ENCODE data around the gene DENND1A. TPM values are rescaled to one million over a fixed set of nuclear protein-coding genes. Genes with fewer than 3 reads are reported as not detected.

Gene DENND1A
- polyA plus RNA-seq, 1 donor: 12.2 TPM

- peak; percentile 17 for DNase-seq (ENCODE audit: low read depth)
Observed at GRCh38 chr9:123863164-123863855, 66.6 kb downstream of the DENND1A start.

DNA sequence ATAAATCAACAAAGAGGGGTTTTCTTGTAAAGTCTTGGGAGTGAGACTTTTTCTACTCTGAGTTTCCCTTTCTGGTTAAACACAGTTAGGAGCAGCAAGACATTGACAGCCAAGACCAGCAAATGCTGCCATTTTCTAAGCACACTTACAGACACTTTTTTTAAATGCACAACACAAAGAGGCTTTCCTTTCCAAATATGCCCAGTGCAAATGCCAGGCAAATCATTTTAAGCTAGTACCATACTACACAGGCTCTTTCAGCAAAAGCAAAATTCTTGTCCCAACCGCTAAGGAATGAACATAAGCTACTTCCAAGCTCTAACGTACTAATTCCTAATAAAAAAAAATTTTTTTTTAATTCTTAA lies 68.2 kb downstream of the DENND1A start:
- no peak for DNase-seq (ENCODE audit: low read depth)

DNA sequence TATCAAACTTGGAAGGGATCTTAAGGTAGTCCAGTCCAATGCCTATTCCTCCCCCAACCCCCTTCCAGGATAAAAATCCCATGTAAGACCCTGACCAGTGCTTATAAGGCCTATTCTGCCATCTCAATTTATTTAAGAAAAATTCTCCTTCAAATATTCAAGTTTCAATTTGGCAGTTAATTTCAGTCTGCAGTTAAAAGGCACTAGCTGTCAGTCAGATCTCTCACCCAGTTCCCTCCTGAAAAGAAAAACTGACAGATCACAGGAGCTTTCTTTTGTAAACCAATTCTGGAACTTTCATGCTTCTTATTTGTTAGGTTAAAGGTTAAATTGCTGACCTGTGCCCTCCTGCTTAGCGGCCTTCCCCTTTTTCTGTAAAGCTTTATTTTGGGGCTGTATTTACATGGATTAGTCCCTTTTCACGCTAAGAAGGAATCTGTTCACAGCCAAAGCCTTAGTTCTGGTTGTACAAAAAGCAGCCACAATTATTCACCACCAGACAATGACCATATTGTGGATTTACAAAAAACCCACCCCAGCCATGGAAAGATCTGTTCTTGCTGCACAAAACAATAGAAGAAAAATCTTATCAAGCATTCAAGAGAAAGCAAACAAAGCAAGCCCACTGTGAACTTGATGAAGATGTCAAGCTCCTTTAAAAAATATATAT lies 68.7 kb downstream of the DENND1A start:
- no peak for DNase-seq (ENCODE audit: low read depth)

DNA sequence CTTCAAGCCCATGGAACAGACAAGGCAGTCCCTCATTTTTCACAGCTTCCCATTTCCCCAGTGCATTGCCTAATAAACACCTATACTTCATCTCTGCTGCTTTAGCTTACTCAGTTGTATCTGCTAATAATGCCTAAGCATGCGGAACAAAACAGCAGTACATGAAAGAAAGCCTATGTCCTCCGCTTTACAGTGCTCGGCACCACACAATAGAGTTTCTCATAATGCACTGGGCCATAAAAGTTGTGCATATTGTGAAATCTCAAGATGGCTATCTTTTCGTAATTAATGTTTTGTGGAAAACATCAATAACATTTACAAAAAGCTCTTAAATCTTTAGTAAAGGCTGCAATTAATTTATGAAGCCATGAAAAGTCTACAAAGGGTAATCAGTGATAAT lies 69.3 kb downstream of the DENND1A start:
- DNase-seq (ENCODE audit: low read depth): no peak

DNA sequence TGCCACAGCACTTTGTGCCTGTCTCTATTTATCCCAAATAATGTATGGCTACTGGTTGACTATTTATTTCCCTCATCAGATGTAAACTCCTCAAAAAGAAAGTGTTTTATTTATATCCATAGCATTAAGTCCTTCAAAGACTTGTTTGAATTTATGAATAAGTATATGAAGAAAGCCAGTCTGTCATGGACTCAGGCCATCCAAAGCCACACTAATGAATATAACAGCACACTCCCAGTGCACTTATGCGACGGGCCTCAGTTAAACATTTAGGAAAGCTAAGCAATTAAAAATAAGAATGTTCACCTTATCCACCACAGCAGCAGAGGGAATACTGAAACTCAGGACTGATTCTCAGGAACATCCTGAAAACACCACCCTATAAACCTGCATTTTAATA lies 77.5 kb downstream of the DENND1A start:
- no peak for DNase-seq (ENCODE audit: low read depth)

DNA sequence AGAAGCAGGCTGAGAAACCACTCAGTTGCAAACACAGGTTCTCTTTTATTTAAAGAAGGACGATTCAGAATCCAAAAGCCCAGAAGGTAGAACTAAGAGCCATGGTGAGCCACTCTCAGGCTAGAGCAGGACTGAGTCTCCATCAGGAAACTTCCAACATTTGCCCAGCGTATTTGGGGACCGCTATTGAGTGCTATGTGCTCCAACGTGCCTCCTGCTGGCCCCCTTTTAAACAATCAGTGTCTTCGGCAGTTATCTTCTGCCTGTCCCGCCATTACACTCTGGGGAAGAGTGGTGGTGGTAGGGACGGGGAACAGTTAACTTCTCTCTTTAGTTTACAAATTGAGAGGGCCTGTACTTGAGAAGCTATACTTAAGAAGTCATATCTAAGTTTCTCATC lies 78.1 kb downstream of the DENND1A start:
- DNase-seq (ENCODE audit: low read depth): no peak

DNA sequence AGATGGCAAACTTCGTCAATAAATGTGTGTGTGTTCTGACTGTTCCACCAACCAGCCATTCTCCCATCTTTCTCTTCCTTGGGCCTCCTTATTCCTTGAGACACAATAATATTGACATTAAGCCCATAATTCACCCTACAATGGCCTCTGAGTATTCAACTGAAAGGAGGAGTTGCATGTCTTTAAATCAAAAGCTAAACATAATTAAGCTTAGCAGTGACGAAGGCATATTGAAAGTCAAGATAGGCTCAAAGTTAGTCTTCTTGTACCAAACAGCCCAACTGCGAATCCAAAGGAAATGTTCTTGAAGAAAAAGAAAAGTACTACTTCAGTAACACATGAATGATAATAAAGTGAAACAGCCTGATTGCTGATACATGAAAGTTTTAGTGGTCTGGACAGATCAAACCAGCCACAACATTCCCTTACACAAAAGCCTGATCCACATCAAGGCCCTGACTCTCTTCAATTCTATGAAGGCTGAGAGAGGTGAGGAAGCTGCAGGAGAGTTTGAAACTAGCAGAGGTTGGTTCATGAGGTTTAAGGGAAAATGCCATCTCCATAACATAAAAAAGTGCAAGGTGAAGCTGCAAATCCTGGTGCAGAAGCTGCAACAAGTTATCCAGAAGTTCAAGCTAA lies 81.4 kb downstream of the DENND1A start:
- no peak for DNase-seq (ENCODE audit: low read depth)

- DNase-seq (ENCODE audit: low read depth): no peak
Observed at GRCh38 chr9:123846966-123847365, 83.0 kb downstream of the DENND1A start.

DNA sequence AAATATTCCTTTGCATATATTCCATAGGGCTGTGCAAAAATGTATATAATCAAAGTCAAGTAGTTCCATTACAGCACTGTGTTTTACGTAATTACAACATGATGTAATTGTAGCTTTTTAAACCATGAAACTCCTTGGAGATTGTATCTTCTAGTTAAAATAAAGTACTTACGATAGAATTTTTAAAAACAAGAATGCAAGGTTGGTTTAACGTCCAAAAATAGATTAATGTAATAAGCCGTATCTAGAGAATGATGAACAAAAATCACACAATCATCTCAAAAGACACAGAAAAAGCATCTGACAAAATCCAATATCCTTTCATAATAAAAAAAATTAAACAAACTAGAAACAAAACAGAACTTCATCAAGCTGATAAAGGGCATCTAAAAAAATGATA lies 86.2 kb downstream of the DENND1A start:
- no peak for DNase-seq (ENCODE audit: low read depth)

DNA sequence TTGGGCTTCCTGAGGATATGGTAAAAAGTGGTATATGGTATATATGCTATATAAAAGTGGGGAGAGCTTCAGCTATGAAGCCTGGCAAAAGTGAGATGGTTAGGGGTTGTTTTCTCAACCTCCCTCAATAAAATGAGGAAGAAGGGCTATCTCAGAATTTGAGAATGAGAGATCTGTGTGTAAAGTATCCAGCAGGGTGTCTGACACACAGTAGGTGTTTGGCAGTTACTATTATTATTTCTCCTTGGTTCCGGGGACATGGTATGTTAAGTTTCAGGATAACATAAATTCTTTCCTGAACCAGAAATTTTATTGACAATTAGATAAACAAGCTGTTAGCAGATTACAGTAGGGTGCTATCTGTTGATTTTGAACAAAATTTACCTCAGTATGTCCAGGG lies 94.1 kb downstream of the DENND1A start:
- no peak for DNase-seq (ENCODE audit: low read depth)

- DNase-seq (ENCODE audit: low read depth): peak; percentile 29
Observed at GRCh38 chr9:123834889-123835562, 94.9 kb downstream of the DENND1A start.

GRCh38 chr9:123834218-123834888 lies 95.6 kb downstream of the DENND1A start:
- DNase-seq (ENCODE audit: low read depth): no peak

GRCh38 chr9:123832858-123833650 lies 96.9 kb downstream of the DENND1A start:
- peak; percentile 29 for DNase-seq (ENCODE audit: low read depth)

DNA sequence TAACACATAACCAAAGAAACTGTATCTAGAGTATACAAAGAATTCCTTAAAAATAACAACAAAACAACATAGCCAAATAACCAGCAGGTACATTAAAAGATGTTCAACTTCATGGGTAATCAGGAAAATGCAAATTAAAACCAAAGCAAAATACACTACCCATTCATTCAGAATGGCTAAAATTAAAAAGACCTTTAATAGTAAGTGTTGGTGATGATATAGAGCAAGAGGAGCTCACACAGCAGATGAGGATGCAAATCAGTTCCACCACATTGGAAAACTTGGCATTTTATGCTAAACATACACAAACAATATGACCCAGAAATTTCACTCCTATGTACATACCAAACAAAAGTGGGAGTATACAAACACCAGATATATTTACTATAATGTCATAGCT lies 97.8 kb downstream of the DENND1A start:
- DNase-seq (ENCODE audit: low read depth): no peak

GRCh38 chr9:123828449-123828848 lies 101.5 kb downstream of the DENND1A start:
- no peak for DNase-seq (ENCODE audit: low read depth)

DNA sequence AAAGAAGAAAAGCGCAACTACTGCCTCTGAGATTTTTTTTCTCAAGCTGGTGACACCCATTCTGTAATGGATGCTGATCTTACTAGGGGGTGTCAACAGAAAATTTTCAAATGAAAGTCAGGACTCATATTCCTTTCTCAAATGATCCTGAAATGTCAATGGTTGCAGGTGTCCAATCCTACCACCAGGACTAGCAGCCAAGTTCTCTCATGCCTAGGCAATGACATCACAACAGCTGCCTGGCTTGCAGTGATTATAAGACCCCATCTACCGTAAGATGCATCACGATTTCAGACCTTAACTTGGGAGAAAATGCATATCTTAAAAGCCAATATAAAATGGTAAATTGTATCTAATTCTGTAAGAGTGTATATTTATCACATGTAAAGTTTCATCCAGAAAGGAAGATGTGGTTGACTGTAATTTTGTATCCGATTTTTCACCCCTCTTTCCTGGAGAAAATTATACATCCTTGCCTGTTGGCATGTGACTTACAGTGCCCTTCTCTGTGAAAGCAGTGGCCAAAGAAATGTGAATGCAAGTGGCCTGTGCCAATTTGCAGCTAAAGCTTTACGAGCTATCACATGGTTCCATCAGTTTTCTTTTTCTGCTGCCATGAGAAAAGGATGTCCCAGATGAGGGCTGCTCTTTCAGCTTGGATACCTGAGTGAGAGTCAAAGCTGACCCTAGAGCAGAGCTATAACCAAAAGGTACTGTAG lies 104.4 kb downstream of the DENND1A start:
- DNase-seq (ENCODE audit: low read depth): peak; percentile 38

DNA sequence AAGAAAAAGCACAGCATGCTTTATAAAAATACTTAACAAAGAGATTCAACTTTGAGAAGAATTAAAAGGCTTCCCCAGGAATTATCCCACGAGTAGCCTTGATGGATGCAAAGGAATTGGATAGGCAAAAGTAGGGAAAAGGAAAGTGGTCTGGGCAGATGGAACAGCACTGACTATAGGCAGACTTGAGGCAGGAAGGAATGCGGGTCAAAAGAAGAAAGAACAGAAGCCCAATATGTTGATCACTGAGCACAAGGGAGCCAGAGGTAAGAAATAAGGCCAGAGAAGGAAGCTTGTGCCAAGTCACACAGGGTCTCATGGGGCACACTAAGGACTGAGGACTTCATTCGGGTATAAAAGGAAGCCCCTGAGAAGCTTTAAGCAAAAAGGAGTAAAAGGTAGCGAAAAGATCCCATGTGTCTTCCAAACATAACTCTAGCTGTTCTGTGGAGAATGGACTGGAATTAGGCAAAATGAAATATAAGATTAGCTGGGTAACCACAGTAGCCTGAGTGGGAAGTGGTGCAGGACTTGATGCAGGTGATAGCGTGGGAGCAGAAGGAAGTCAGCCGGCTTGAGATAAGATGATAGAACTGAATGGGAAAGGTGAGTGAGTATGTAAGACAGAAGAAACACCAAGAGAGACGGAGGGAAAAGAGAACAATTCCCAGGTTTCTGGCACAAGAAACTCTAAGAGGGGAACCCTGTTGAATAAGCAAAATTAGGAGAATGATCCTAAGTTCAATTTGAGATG lies 106.6 kb downstream of the DENND1A start:
- DNase-seq (ENCODE audit: low read depth): no peak

- DNase-seq (ENCODE audit: low read depth): no peak
Observed at GRCh38 chr9:123821619-123822018, 108.3 kb downstream of the DENND1A start.

DNA sequence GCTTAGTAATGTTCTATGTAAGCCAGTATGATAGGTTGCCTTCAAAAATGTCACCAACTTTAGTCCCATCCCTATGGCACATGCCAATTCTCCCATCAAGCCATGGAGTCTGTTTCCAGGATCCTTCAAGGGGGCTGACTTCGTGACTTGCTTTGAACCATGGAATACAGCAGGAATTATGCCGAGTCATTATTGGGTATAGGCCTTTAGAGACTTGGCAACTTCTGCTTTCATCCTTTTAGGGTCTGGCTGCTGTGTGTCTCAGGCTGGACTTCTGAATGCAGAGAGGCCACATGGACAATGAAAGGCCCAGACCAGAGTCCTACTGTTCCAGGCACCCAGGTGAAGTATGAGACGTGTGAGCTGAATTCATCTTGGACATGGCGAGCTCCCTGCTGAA lies 109.8 kb downstream of the DENND1A start:
- DNase-seq (ENCODE audit: low read depth): no peak

Measured in forelimb muscle (tissue), 1 donor.